ENCODE results near the gene ANO5.

ANO5 gene

GRCh38 chr11:22331771-22332170 is 138.9 kb downstream of the ANO5 start:
- Mint-ChIP-seq H3K4me1 (no peaks in the 10 kb centered on the region), H3K9me3 (no peaks in the 10 kb centered on the region), H3K27ac (no peak overlapping the region), H3K4me3 (no peak overlapping the region), H3K36me3 (ENCODE audit: low read depth) (no peaks in the 10 kb centered on the region), H3K27me3 (ENCODE audit: low read depth) (peaks cover 9% of the 10 kb centered on the region)
- no peak for TF ChIP-seq CTCF (IDR thresholded peaks at IDR 0.05; ENCODE audit: unreplicated experiment in 3 of 3)
